HG03103 (cell line): ENCODE measurements around the gene PPIF.
"Not testable (repeated sequence)": the region's sequence is repeated elsewhere in the genome, so short reads cannot be mapped to it uniquely, and the experiment has no call there.

ENCODE experiments used
- ATAC-seq: cut with Tn5 transposase; IDR thresholded peaks from one replicate; pipeline ENCODE4 v1.9.1; 2021; ENCODE audit warnings: low read depth; ENCODE audit not compliant: unreplicated experiment

The PPIF gene

GRCh38 chr10:79329529-79329928 is 17.7 kb upstream of the PPIF start:
- ATAC-seq, result no peak

GRCh38 chr10:79331226-79331625 is 16.0 kb upstream of the PPIF start:
- no peak for ATAC-seq

- ATAC-seq, result peak; percentile 74
Measured at GRCh38 chr10:79331709-79332108, 15.6 kb upstream of the PPIF start.

GRCh38 chr10:79332610-79333315 is 14.5 kb upstream of the PPIF start:
- ATAC-seq, result not testable (repeated sequence)

GRCh38 chr10:79333513-79333912 is 13.8 kb upstream of the PPIF start:
- no peak for ATAC-seq

GRCh38 chr10:79334573-79334972 is 12.7 kb upstream of the PPIF start:
- ATAC-seq, result no peak

- ATAC-seq, result no peak
Measured at GRCh38 chr10:79335094-79335469, 12.2 kb upstream of the PPIF start.

- ATAC-seq, result no peak
Measured at GRCh38 chr10:79335470-79336235, 11.6 kb upstream of the PPIF start.

- no peak for ATAC-seq
Measured at GRCh38 chr10:79336276-79336675, 11.0 kb upstream of the PPIF start.

GRCh38 chr10:79336739-79337138 is 10.5 kb upstream of the PPIF start:
- no peak for ATAC-seq

GRCh38 chr10:79337783-79338469 is 9.3 kb upstream of the PPIF start:
- ATAC-seq, result not testable (repeated sequence)

GRCh38 chr10:79339266-79339665 is 8.0 kb upstream of the PPIF start:
- no peak for ATAC-seq

- ATAC-seq, result no peak
Measured at GRCh38 chr10:79340646-79341244, 6.5 kb upstream of the PPIF start.

- ATAC-seq, result no peak
Measured at GRCh38 chr10:79342295-79342761, 4.9 kb upstream of the PPIF start.

GRCh38 chr10:79342811-79343561 is 4.3 kb upstream of the PPIF start:
- ATAC-seq, result no peak

GRCh38 chr10:79344502-79345195 is 2.6 kb upstream of the PPIF start:
- no peak for ATAC-seq

GRCh38 chr10:79345241-79346011 is 1.8 kb upstream of the PPIF start:
- ATAC-seq, result no peak

- no peak for ATAC-seq
Measured at GRCh38 chr10:79346012-79346340, 1.3 kb upstream of the PPIF start.
